ENCODE results near the gene EPHA2. TPM values are rescaled to one million over a fixed set of nuclear protein-coding genes. Genes with fewer than 3 reads are reported as not detected.

EPHA2 gene
- total and polyA plus RNA-seq, 8 donors: 4.6 to 200 (median 23.4) TPM

DNA sequence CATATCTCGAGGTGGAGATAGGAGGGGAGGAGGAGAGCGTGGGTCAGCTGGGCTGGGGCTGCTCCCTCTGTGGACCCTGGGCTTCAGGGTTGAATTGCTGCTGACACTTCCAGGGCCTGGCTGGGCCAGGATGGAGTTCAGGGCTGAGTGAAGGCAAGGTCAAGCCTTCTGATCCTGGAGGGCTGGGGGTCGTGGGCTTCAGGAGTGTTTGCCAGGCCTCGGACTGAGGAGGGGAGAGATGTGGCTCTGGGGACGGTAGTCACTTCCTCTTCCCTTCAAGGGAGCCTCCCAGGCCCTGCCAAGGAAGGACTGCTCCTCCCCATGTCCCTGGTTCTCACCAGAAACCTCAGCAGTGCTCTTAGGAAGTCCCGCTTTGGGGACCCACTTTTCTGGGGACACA is 70.3 kb downstream of the EPHA2 start:
- no peak overlapping the region for H3K27ac ChIP-seq
- H3K9me3 ChIP-seq: no peaks in the 10 kb centered on the region
- H3K36me3 ChIP-seq: no peaks in the 10 kb centered on the region
- TF ChIP-seq POLR2A (IDR thresholded peaks at IDR 0.05) (no peak), POLR2AphosphoS5 (IDR thresholded peaks at IDR 0.05) (no peak), EP300 (IDR thresholded peaks at IDR 0.05) (no peak)
- TF ChIP-seq, protein P1, sequence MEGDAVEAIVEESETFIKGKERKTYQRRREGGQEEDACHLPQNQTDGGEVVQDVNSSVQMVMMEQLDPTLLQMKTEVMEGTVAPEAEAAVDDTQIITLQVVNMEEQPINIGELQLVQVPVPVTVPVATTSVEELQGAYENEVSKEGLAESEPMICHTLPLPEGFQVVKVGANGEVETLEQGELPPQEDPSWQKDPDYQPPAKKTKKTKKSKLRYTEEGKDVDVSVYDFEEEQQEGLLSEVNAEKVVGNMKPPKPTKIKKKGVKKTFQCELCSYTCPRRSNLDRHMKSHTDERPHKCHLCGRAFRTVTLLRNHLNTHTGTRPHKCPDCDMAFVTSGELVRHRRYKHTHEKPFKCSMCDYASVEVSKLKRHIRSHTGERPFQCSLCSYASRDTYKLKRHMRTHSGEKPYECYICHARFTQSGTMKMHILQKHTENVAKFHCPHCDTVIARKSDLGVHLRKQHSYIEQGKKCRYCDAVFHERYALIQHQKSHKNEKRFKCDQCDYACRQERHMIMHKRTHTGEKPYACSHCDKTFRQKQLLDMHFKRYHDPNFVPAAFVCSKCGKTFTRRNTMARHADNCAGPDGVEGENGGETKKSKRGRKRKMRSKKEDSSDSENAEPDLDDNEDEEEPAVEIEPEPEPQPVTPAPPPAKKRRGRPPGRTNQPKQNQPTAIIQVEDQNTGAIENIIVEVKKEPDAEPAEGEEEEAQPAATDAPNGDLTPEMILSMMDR (IDR thresholded peaks at IDR 0.05): no peak
- 63 to 69% (median 65%) methylated on average over 4 to 6 of the region's 6 CpGs for WGBS, 5 donors
- intact Hi-C loops (cut with DNase I; ENCODE audit: low total_unique reads): no loop called here
- no peak overlapping the region for H3K4me3 ChIP-seq
- no peak for DNase-seq
- peaks cover 0 to 15% (median 10%) of the 10 kb centered on the region in 4 donors for H3K4me1 ChIP-seq
- H3K27me3 ChIP-seq: no peaks in the 10 kb centered on the region

DNA sequence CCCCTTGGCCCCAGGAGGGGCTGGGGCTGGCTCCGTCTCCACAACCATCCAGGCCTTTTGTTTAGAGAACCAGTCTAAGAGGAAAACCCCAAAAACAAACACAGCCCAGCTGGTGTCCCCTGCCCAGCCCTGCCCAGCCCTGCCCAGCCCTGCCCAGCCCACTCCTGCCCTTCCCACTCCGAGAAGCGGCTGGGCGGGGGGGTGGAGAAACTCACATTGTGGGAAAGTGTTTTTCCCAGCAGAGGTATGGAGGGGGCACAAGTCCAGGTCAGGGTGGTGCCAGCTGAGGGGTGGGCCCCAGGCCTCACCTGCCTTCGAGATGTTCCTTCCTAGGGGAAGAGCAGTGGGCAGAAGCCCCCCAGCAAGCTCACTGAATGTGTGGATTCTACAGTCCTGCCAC is 72.4 kb downstream of the EPHA2 start:
- peak overlapping the region in 1 of 4 donors; percentile 0 for H3K4me3 ChIP-seq
- peak in 1 of 2 donors; percentile 65 for DNase-seq
- no peaks in the 10 kb centered on the region for H3K36me3 ChIP-seq
- no peaks in the 10 kb centered on the region for H3K9me3 ChIP-seq
- H3K4me1 ChIP-seq: peaks cover 7 to 23% (median 17%) of the 10 kb centered on the region in 4 donors
- H3K27ac ChIP-seq: no peak overlapping the region
- no peaks in the 10 kb centered on the region for H3K27me3 ChIP-seq
- intact Hi-C loops (cut with DNase I; ENCODE audit: low total_unique reads): loop anchor here (5.0 kb wide), 1 partner anchor 159 kb away; no protein-coding TSS in a partner anchor
- TF ChIP-seq POLR2AphosphoS5 (IDR thresholded peaks at IDR 0.05) (no peak), EP300 (IDR thresholded peaks at IDR 0.05) (no peak), POLR2A (IDR thresholded peaks at IDR 0.05) (no peak)
- TF ChIP-seq, protein P1 (IDR thresholded peaks at IDR 0.05): no peak
- WGBS, 5 donors: 38 to 70% (median 56%) methylated on average over 5 of the region's 5 CpGs

DNA sequence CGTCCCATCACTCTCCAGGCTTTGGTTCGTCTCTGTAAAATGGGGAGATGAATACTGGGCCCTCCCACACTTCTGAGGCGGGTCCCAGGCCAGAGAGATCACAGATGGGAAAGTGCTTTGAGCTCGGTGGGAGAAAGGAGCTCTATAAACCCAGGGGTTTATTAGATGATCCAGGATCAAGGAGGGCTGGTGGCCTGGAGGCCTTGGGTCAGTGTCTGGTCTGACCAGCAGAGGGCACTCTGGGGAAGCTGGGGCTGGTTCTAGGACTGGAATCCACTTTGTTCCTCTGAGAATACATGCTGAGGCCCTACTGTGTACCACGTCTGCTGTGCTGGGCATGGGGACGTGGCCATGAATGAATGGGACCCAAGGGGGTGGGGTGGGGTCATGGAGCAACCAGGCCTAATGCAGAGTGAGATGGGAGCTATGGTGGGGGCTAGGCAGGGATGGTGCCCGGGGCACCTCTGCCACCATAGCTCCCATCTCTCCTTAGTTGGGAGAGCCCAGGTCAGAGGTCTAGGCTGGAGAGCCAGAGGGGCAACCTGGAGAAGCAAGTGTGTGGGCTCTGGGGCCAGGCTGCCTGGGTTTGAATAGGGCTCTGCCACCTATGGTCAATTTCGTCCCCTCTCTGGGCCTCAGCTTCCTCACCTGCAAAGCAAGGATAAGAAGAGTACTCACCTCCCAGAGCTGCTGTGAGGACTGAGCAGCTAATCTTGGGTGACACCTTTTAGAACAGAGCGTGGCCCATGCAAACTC is 73.4 kb downstream of the EPHA2 start:
- peak; percentile 82 to 83 for DNase-seq
- TF ChIP-seq POLR2AphosphoS5 (IDR thresholded peaks at IDR 0.05): no peak
- TF ChIP-seq, protein P1 (IDR thresholded peaks at IDR 0.05): peak in 5 of 7 experiments; percentile 68 to 87 (median 75)
- H3K4me3 ChIP-seq: no peak overlapping the region
- 56 to 65% (median 64%) methylated on average over 9 of the region's 9 CpGs for WGBS, 5 donors
- H3K4me1 ChIP-seq: peaks cover 7 to 23% (median 17%) of the 10 kb centered on the region in 4 donors
- H3K27me3 ChIP-seq: no peaks in the 10 kb centered on the region
- intact Hi-C loops (cut with DNase I; ENCODE audit: low total_unique reads): loop anchor here (5.0 kb wide), 1 partner anchor 160 kb away; no protein-coding TSS in a partner anchor
- H3K27ac ChIP-seq: no peak overlapping the region
- no peaks in the 10 kb centered on the region for H3K36me3 ChIP-seq
- no peaks in the 10 kb centered on the region for H3K9me3 ChIP-seq

DNA sequence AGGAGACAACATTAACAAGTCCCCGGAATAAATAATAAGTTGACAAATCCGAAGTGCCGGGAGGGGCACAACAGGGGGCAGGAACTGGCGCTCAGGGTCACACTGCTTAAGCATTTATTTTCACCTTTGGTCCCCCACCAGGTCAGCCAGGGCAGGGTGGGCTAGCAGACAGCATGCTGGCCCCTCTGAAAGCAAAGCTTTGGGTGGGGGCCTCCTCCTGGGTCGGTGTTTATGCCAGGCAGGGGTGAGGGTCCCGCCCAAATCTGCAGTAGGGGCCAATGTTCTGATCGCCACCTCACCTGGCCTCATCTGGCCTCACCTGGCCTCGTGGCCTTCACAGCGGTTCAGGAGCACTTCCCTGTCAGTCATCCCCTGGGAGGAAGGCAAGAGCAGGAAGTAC is 74.2 kb downstream of the EPHA2 start:
- H3K27me3 ChIP-seq: no peaks in the 10 kb centered on the region
- no peak for TF ChIP-seq POLR2AphosphoS5 (IDR thresholded peaks at IDR 0.05)
- TF ChIP-seq POLR2A (IDR thresholded peaks at IDR 0.05): no peak
- TF ChIP-seq, protein P1 (IDR thresholded peaks at IDR 0.05): no peak
- TF ChIP-seq EP300 (IDR thresholded peaks at IDR 0.05): no peak
- H3K4me1 ChIP-seq: peaks cover 7 to 23% (median 17%) of the 10 kb centered on the region in 4 donors
- H3K4me3 ChIP-seq: no peak overlapping the region
- no peaks in the 10 kb centered on the region for H3K36me3 ChIP-seq
- no peak overlapping the region for H3K27ac ChIP-seq
- DNase-seq: peak in 1 of 2 donors; percentile 20
- WGBS, 5 donors: 74 to 87% (median 85%) methylated on average over 8 to 9 of the region's 9 CpGs
- H3K9me3 ChIP-seq: no peaks in the 10 kb centered on the region
- intact Hi-C loops (cut with DNase I; ENCODE audit: low total_unique reads): loop anchor here (5.0 kb wide), 1 partner anchor 161 kb away; no protein-coding TSS in a partner anchor
